Endothelial cell (in vitro differentiated cells): ENCODE results near the gene MRPL24. TPM values are rescaled to one million over a fixed set of nuclear protein-coding genes. Genes with fewer than 3 reads are reported as not detected.

Source experiments
- DNase-seq: peaks from one replicate; pipeline ENCODE4 v3.0.0; 2021; ENCODE audit warnings: low spot score
- H3K27ac Mint-ChIP-seq: one replicate; pipeline ENCODE4 v1.8.0; 2021; ENCODE audit warnings: mixed read lengths, inconsistent platforms; ENCODE audit not compliant: unreplicated experiment
- H3K27me3 Mint-ChIP-seq: one replicate; pipeline ENCODE4 v1.8.0; 2021; ENCODE audit warnings: mild to moderate bottlenecking, moderate library complexity, mixed read lengths, inconsistent platforms; ENCODE audit not compliant: unreplicated experiment
- H3K36me3 Mint-ChIP-seq: one replicate; pipeline ENCODE4 v1.8.0; 2021; ENCODE audit warnings: mild to moderate bottlenecking, low read depth, mixed read lengths, inconsistent platforms; ENCODE audit not compliant: unreplicated experiment
- H3K4me1 Mint-ChIP-seq: one replicate; pipeline ENCODE4 v1.8.0; 2021; ENCODE audit warnings: mild to moderate bottlenecking, mixed read lengths, inconsistent platforms; ENCODE audit not compliant: unreplicated experiment
- H3K4me3 Mint-ChIP-seq: one replicate; pipeline ENCODE4 v1.8.0; 2021; ENCODE audit warnings: mild to moderate bottlenecking, mixed read lengths, inconsistent platforms; ENCODE audit not compliant: unreplicated experiment
- H3K9me3 Mint-ChIP-seq: one replicate; pipeline ENCODE4 v1.8.0; 2021; ENCODE audit warnings: mixed read lengths, inconsistent platforms; ENCODE audit not compliant: unreplicated experiment
- total RNA-seq: library from RNA; stranded (reverse); fragmentation: NEBNext Ultra II Directional; extraction: Animal tissue kit (Norgen Biotek cat#: 25700); gene quantifications from one replicate; pipeline ENCODE4 v1.2.1, GENCODE V29; 2021; ENCODE audit not compliant: unreplicated experiment
- TF ChIP-seq, protein P1 (sequence below): fragments of 200-600 bp; sonication (generic); IDR thresholded peaks from one replicate; pipeline ENCODE4 v1.5.0; 2021; ENCODE audit warnings: antibody characterized with exemption; ENCODE audit not compliant: unreplicated experiment

Gene MRPL24
- total RNA-seq, 1 donor from 2014 or later, result 26.7 TPM

GRCh38 chr1:156704930-156705320 lies 36.0 kb downstream of the MRPL24 start:
- TF ChIP-seq, protein P1, sequence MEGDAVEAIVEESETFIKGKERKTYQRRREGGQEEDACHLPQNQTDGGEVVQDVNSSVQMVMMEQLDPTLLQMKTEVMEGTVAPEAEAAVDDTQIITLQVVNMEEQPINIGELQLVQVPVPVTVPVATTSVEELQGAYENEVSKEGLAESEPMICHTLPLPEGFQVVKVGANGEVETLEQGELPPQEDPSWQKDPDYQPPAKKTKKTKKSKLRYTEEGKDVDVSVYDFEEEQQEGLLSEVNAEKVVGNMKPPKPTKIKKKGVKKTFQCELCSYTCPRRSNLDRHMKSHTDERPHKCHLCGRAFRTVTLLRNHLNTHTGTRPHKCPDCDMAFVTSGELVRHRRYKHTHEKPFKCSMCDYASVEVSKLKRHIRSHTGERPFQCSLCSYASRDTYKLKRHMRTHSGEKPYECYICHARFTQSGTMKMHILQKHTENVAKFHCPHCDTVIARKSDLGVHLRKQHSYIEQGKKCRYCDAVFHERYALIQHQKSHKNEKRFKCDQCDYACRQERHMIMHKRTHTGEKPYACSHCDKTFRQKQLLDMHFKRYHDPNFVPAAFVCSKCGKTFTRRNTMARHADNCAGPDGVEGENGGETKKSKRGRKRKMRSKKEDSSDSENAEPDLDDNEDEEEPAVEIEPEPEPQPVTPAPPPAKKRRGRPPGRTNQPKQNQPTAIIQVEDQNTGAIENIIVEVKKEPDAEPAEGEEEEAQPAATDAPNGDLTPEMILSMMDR, result no peak
- Mint-ChIP-seq H3K4me3 (no peak overlapping the region), H3K27me3 (peaks cover 17% of the 10 kb centered on the region), H3K36me3 (peaks cover 4% of the 10 kb centered on the region), H3K4me1 (peaks cover 17% of the 10 kb centered on the region), H3K27ac (no peak overlapping the region), H3K9me3 (no peaks in the 10 kb centered on the region)
- no peak for DNase-seq

DNA sequence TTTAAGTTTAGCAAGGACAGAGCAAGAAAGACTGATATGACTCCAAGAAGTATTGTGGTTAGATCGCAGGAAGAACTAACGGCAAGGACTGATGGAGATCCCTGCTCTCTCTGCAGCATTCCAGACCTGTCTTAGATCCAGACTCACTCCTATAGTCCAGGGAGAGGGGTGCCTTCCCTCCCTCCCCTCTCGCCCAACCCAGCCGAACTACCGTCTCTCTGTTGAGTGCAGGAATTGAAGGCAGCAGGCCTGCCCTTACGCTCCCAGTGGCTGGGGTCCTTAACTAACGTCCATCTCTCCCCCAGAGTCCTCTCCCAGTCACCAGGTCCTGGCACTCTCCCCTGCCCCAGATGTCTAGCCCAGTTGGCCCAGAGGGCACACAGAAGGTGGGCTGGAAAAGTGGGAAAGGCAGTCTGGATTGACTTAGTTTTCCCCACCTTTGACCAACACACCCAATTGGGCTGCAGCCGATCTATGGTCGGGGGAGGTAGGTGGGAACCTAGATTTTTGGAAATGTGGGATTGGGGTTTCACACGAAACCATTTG lies 36.6 kb downstream of the MRPL24 start:
- peaks cover 17% of the 10 kb centered on the region for H3K27me3 Mint-ChIP-seq
- no peak overlapping the region for H3K27ac Mint-ChIP-seq
- TF ChIP-seq, protein P1, result no peak
- DNase-seq, result no peak
- no peaks in the 10 kb centered on the region for H3K9me3 Mint-ChIP-seq
- peaks cover 5% of the 10 kb centered on the region for H3K36me3 Mint-ChIP-seq
- H3K4me3 Mint-ChIP-seq, result no peak overlapping the region
- peaks cover 17% of the 10 kb centered on the region for H3K4me1 Mint-ChIP-seq

DNA sequence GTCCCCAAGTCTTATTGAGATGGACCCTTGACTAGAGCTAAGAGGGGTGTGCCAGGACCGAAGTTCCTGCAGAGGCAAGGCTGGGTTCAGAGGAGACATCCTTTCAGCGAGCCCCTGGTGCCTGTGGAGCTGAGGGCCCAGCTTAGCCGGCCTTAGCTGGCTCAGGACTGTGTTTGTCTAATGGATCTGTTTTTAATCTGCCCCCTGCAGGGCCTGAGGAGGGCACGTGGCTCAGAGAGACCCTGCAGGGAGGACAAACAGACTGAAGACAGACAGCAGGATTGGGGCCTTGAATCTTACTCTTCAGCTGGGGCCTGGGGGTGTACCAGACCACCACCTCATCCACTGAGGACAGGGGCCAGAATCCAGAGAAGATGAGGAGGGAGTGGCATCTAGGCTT lies 37.1 kb downstream of the MRPL24 start:
- peaks cover 17% of the 10 kb centered on the region for H3K4me1 Mint-ChIP-seq

GRCh38 chr1:156703336-156703735 lies 37.6 kb downstream of the MRPL24 start:
- Mint-ChIP-seq H3K9me3 (no peaks in the 10 kb centered on the region), H3K36me3 (peaks cover 8% of the 10 kb centered on the region), H3K4me3 (no peak overlapping the region), H3K27me3 (peaks cover 19% of the 10 kb centered on the region), H3K4me1 (peaks cover 13% of the 10 kb centered on the region), H3K27ac (no peak overlapping the region)
- no peak for DNase-seq
- TF ChIP-seq, protein P1, result no peak

More for the DNA sequence above, 37.1 kb downstream of the MRPL24 start:
- Mint-ChIP-seq H3K27ac (no peak overlapping the region), H3K27me3 (peaks cover 19% of the 10 kb centered on the region), H3K4me3 (no peak overlapping the region), H3K36me3 (peaks cover 9% of the 10 kb centered on the region), H3K9me3 (no peaks in the 10 kb centered on the region)
- TF ChIP-seq, protein P1, result no peak
- no peak for DNase-seq

DNA sequence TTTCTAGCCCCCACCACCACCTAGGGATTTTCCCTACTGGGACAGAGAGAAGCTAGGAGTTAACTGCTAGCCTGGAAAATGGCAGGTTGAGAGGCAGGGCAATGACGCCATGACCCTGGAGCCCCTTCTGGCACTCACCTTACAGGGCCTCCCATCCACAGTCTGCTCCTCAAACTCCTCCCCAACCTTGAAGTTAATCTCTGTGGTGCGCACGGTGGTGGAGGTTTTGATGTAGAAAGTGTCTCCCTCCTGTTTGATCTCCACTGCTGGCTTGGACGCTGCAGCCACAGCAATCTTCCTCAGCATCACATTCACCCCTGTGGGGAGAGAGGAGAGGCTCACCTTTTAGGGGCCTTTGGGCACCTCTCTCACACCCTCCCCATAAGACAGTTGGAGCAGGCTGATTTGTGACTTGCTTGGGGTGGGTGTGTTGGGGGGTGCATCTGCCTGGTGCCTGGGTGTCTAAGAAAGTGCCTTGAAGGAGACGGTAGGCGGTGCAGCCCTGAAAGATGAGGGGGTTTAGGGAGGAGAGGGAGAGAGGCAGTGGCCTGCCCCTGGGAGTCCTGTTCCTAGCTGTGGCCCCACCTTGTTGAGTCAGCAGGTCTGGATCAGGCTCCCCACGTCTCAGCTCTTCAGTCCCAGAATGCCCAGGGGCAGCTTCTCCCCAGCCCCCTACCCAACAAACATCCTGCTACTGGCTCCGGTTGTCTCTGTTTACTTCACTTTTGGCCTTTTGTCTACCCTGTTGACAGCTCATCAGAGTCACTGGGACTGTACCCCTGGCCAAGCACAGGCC lies 40.0 kb downstream of the MRPL24 start:
- H3K4me3 Mint-ChIP-seq, result peak overlapping the region; percentile 33
- peaks cover 4% of the 10 kb centered on the region for H3K4me1 Mint-ChIP-seq
- H3K9me3 Mint-ChIP-seq, result no peaks in the 10 kb centered on the region
- peaks cover 8% of the 10 kb centered on the region for H3K36me3 Mint-ChIP-seq
- no peak overlapping the region for H3K27ac Mint-ChIP-seq
- TF ChIP-seq, protein P1, result no peak
- H3K27me3 Mint-ChIP-seq, result peaks cover 13% of the 10 kb centered on the region
- no peak for DNase-seq
